Astrocyte (in vitro differentiated cells and primary cell): Measurements from ENCODE around the gene SGSM1. TPM values are rescaled to one million over a fixed set of nuclear protein-coding genes. Genes with fewer than 3 reads are reported as not detected.

ENCODE experiments used
- DNase-seq: peaks from one replicate; pipeline ENCODE4 v3.0.0-alpha.2; 2010; ENCODE audit warnings: low read depth
- FAIRE-seq: peaks from 2 replicates; lab custom pipeline; 2011; peaks lifted over from hg19 to GRCh38; lab: Jason Lieb, UNC
- H2AFZ ChIP-seq: 2 replicates; pipeline ENCODE4 v1.6.0; 2012; ENCODE audit warnings: low read depth, low read length, inconsistent platforms
- H3K27ac ChIP-seq: 2 replicates; pipeline ENCODE4 v1.5.1; 2011; ENCODE audit warnings: low read depth, low read length, inconsistent platforms
- H3K27me3 ChIP-seq: 2 replicates; pipeline ENCODE4 v1.6.0; 2011; ENCODE audit warnings: low read length, inconsistent platforms; ENCODE audit not compliant: insufficient read depth
- H3K36me3 ChIP-seq: 2 replicates; pipeline ENCODE4 v1.5.1; 2011; ENCODE audit warnings: low read length, inconsistent platforms; ENCODE audit not compliant: insufficient read depth
- H3K4me1 ChIP-seq: 2 replicates; pipeline ENCODE4 v1.5.1; 2011; ENCODE audit warnings: low read length, inconsistent platforms; ENCODE audit not compliant: insufficient read depth
- H3K4me2 ChIP-seq: 2 replicates; pipeline ENCODE4 v1.6.0; 2012; ENCODE audit warnings: low read length, inconsistent platforms
- H3K4me3 ChIP-seq: 2 replicates; pipeline ENCODE4 v1.5.1; 2011; ENCODE audit warnings: low read depth, mild to moderate bottlenecking, low read length, inconsistent platforms; ENCODE audit not compliant: insufficient read depth
- H3K79me2 ChIP-seq: 2 replicates; pipeline ENCODE4 v1.6.0; 2012; ENCODE audit warnings: mild to moderate bottlenecking, low read length, inconsistent platforms; ENCODE audit not compliant: insufficient read depth
- H3K9ac ChIP-seq: 2 replicates; pipeline ENCODE4 v1.6.0; 2012; ENCODE audit warnings: mild to moderate bottlenecking, low read length, inconsistent platforms
- H3K9me3 ChIP-seq: 2 replicates; pipeline ENCODE4 v1.5.1; 2012; ENCODE audit warnings: low read depth, mild to moderate bottlenecking, low read length, inconsistent platforms; ENCODE audit not compliant: insufficient read depth
- H4K20me1 ChIP-seq: 2 replicates; pipeline ENCODE4 v1.6.0; 2012; ENCODE audit warnings: low read length, inconsistent platforms; ENCODE audit not compliant: insufficient read depth
- H3K27ac Mint-ChIP-seq: one replicate; pipeline ENCODE4 v1.8.0; 2021; ENCODE audit warnings: mild to moderate bottlenecking, mixed read lengths; ENCODE audit not compliant: unreplicated experiment
- H3K27me3 Mint-ChIP-seq: one replicate; pipeline ENCODE4 v1.8.0; 2021; ENCODE audit warnings: low read depth, mixed read lengths; ENCODE audit not compliant: unreplicated experiment
- H3K36me3 Mint-ChIP-seq: one replicate; pipeline ENCODE4 v1.8.0; 2021; ENCODE audit warnings: low read depth, mixed read lengths; ENCODE audit not compliant: unreplicated experiment
- H3K4me1 Mint-ChIP-seq: one replicate; pipeline ENCODE4 v1.8.0; 2021; ENCODE audit warnings: low read depth, mixed read lengths; ENCODE audit not compliant: unreplicated experiment
- H3K4me3 Mint-ChIP-seq: one replicate; pipeline ENCODE4 v1.8.0; 2021; ENCODE audit warnings: mild to moderate bottlenecking, moderate library complexity, mixed read lengths; ENCODE audit not compliant: unreplicated experiment
- H3K9me3 Mint-ChIP-seq: one replicate; pipeline ENCODE4 v1.8.0; 2021; ENCODE audit warnings: mild to moderate bottlenecking, mixed read lengths; ENCODE audit not compliant: unreplicated experiment
- EZH2 ChIP-seq: IDR thresholded peaks from 2 replicates; pipeline ENCODE4 v1.6.1; 2012; ENCODE audit warnings: mild to moderate bottlenecking, low read length, inconsistent platforms; ENCODE audit not compliant: insufficient read depth
- total RNA-seq: library from RNA; stranded (reverse); gene quantifications from 2 replicates; pipeline ENCODE4 v1.2.1, GENCODE V29; 2021
- TF ChIP-seq, protein P1 (sequence below): IDR thresholded peaks from 2 replicates; pipeline ENCODE4 v1.5.1; 2011; ENCODE audit warnings: low read depth, mild to moderate bottlenecking, inconsistent platforms, low read length, moderate library complexity; ENCODE audit not compliant: insufficient read depth

SGSM1 gene
- total RNA-seq, 1 donor from 2014 or later, result 0.05 TPM

DNA sequence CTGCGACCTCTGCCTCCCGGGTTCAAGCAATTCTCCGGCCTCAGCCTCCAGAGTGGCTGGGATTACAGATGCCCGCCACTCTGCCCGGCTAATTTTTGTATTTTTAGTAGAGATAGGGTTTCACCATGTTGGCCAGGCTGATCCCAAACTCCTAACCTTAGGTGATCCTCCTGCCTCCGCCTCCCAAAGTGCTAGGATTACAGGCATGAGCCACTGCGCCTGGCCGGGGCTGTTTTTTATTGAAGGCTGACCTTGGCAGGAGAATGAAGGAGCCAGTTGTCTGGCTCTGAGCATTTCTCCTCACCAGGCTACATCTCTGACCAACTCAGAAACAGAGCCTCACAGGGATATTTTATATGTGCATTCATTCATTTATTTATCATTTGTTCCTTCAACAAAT lies 148.8 kb downstream of the SGSM1 start:
- no peaks in the 10 kb centered on the region for H3K9me3 ChIP-seq
- H3K27me3 ChIP-seq, result peaks cover 11% of the 10 kb centered on the region
- no peaks in the 10 kb centered on the region for H4K20me1 ChIP-seq
- no peak for DNase-seq
- Mint-ChIP-seq H3K27ac (no peak overlapping the region), H3K4me3 (no peak overlapping the region), H3K36me3 (no peaks in the 10 kb centered on the region), H3K4me1 (peaks cover 17% of the 10 kb centered on the region), H3K27me3 (no peaks in the 10 kb centered on the region), H3K9me3 (no peaks in the 10 kb centered on the region)
- H3K4me3 ChIP-seq, result no peak overlapping the region
- no peak overlapping the region for H2AFZ ChIP-seq
- peaks cover 14% of the 10 kb centered on the region for H3K4me1 ChIP-seq
- H3K79me2 ChIP-seq, result no peaks in the 10 kb centered on the region
- H3K4me2 ChIP-seq, result no peak overlapping the region
- FAIRE-seq, result no peak
- H3K9ac ChIP-seq, result no peak overlapping the region
- H3K36me3 ChIP-seq, result no peaks in the 10 kb centered on the region
- no peak overlapping the region for H3K27ac ChIP-seq
- TF ChIP-seq EZH2, result no peak
- TF ChIP-seq, protein P1, sequence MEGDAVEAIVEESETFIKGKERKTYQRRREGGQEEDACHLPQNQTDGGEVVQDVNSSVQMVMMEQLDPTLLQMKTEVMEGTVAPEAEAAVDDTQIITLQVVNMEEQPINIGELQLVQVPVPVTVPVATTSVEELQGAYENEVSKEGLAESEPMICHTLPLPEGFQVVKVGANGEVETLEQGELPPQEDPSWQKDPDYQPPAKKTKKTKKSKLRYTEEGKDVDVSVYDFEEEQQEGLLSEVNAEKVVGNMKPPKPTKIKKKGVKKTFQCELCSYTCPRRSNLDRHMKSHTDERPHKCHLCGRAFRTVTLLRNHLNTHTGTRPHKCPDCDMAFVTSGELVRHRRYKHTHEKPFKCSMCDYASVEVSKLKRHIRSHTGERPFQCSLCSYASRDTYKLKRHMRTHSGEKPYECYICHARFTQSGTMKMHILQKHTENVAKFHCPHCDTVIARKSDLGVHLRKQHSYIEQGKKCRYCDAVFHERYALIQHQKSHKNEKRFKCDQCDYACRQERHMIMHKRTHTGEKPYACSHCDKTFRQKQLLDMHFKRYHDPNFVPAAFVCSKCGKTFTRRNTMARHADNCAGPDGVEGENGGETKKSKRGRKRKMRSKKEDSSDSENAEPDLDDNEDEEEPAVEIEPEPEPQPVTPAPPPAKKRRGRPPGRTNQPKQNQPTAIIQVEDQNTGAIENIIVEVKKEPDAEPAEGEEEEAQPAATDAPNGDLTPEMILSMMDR, result no peak

DNA sequence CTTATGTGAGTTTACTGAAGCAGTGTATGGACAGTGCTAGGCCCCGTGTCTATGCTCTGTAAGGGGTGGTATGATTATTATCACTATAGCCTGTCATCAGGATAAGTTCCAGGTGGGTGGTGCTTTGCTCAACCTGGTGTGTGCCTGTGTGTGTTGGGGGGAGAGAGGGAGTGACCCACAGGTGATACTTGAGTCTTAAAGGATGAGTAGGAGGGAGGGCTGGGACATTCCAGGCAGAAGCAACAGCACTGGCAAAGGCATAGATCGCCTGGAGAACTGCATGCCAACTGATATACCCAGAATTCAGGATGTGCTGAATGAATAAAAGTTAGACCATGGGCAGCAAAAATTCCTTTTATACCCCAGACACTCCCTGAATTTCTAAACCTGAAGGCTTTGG lies 151.0 kb downstream of the SGSM1 start:
- Mint-ChIP-seq H3K4me3 (no peak overlapping the region), H3K27ac (no peak overlapping the region), H3K9me3 (no peaks in the 10 kb centered on the region), H3K36me3 (peaks cover 5% of the 10 kb centered on the region), H3K27me3 (no peaks in the 10 kb centered on the region), H3K4me1 (peaks cover 8% of the 10 kb centered on the region)
- Histone ChIP-seq H4K20me1 (no peaks in the 10 kb centered on the region), H3K4me2 (no peak overlapping the region), H3K27me3 (peaks cover 11% of the 10 kb centered on the region), H3K79me2 (no peaks in the 10 kb centered on the region), H3K4me1 (peaks cover 14% of the 10 kb centered on the region), H3K27ac (no peak overlapping the region), H3K9ac (no peak overlapping the region), H3K36me3 (no peaks in the 10 kb centered on the region), H3K4me3 (no peak overlapping the region), H3K9me3 (no peaks in the 10 kb centered on the region), H2AFZ (no peak overlapping the region)
- TF ChIP-seq, protein P1, result no peak
- TF ChIP-seq EZH2, result no peak
- no peak for FAIRE-seq
- DNase-seq, result no peak

DNA sequence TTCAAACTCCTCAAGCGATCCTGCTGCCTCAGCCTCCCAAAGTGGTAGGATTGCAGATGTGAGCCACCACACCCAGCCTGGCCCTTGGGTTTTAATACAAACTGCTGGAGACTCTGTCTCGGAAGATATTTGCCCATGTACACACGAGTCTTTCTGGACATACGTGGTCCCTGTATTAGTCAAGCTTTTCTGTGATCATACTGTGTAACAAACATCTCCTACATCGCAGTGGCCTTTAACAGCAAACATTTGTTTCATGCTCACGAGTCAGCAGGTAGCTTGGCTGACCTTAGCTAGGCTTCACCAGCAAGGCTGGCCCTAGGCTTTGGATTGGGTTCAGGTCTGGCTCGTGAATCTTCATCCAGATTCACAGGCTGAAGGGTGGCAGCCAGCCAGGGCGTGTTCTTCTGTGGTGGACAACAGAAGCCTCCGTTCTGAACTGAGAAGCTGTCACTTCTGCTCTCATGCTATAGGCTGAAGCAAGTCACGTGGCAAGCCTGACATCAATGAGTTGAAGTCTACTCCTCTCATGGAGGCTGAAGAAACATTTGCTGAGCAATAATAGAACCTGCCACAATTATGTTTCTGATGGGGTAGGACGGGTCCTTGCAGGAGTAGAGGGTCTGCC lies 155.3 kb downstream of the SGSM1 start:
- Mint-ChIP-seq H3K9me3 (no peaks in the 10 kb centered on the region), H3K4me3 (no peak overlapping the region), H3K27ac (no peak overlapping the region), H3K4me1 (no peaks in the 10 kb centered on the region), H3K27me3 (no peaks in the 10 kb centered on the region), H3K36me3 (peaks cover 7% of the 10 kb centered on the region)
- H3K4me2 ChIP-seq, result no peak overlapping the region
- H3K79me2 ChIP-seq, result no peaks in the 10 kb centered on the region
- H3K27me3 ChIP-seq, result no peaks in the 10 kb centered on the region
- H3K9ac ChIP-seq, result no peak overlapping the region
- no peaks in the 10 kb centered on the region for H3K4me1 ChIP-seq
- no peaks in the 10 kb centered on the region for H3K36me3 ChIP-seq
- DNase-seq (no peak), FAIRE-seq (no peak)
- H4K20me1 ChIP-seq, result no peaks in the 10 kb centered on the region
- no peak overlapping the region for H3K4me3 ChIP-seq
- no peak overlapping the region for H2AFZ ChIP-seq
- TF ChIP-seq, protein P1, result no peak
- TF ChIP-seq EZH2, result no peak
- H3K9me3 ChIP-seq, result no peaks in the 10 kb centered on the region
- H3K27ac ChIP-seq, result no peak overlapping the region
